ENCODE results near the gene SLC9A4. TPM values are rescaled to one million over a fixed set of nuclear protein-coding genes. Genes with fewer than 3 reads are reported as not detected.

SLC9A4 gene
- total and polyA plus RNA-seq, 2 donors (not counting 3 experiments of a cell fraction or from before 2014, with no cell fraction given) = not detected

- no TSS peak for BruUV-seq (replicated peaks)
- dilution Hi-C loops (cut with MboI; ENCODE audit: extremely low pct_ligation_motif_present, low sequenced_read_pairs) = no loop called here
- DNase-seq (ENCODE audit: low read depth, low spot score) = no peak
These were observed 49.1 kb downstream of the SLC9A4 start for GRCh38 chr2:102522162-102522561.

More at GRCh38 chr2:102522162-102522561, 49.1 kb downstream of the SLC9A4 start:
- Histone ChIP-seq H3K27me3 (ENCODE audit: control insufficient read depth in 2 of 2, insufficient read depth in 2 of 2, low read length in 2 of 2) (peaks cover 0 to 1% of the 10 kb centered on the region in 2 experiments), H3K9me1 (replicated peaks; ENCODE audit: control insufficient read depth, extremely low read depth, insufficient read depth, low read length) (no peaks in the 10 kb centered on the region), H2AFZ (ENCODE audit: low read depth, low read length) (no peak overlapping the region), H3K79me2 (ENCODE audit: control insufficient read depth, insufficient read depth, low read length) (no peaks in the 10 kb centered on the region), H3K4me2 (ENCODE audit: insufficient read depth, low read length) (no peak overlapping the region), H3K4me1 (ENCODE audit: control insufficient read depth, extremely low read depth, insufficient read depth, low read length) (no peaks in the 10 kb centered on the region), H3K4me3 (replicated peaks in 1 of 3; ENCODE audit: insufficient read depth in 1 of 3, low read depth in 1 of 3, low read length in 3 of 3) (no peak overlapping the region), H3K9me3 (replicated peaks; ENCODE audit: control insufficient read depth, insufficient read depth, low read length) (no peaks in the 10 kb centered on the region), H3K36me3 (ENCODE audit: control insufficient read depth in 2 of 2, extremely low read depth in 1 of 2, insufficient read depth in 2 of 2, low read length in 2 of 2) (no peaks in the 10 kb centered on the region), H4K20me1 (replicated peaks; ENCODE audit: control insufficient read depth, extremely low read depth, insufficient read depth, low read length) (no peaks in the 10 kb centered on the region), H3K27ac (ENCODE audit: insufficient read depth, low read depth, low read length) (no peak overlapping the region), H3K9ac (replicated peaks; ENCODE audit: extremely low read depth, insufficient read depth, low read length) (no peak overlapping the region)
- ChIA-PET POLR2A (no interaction called here), CTCF (interaction anchor here (1.0 to 1.6 kb wide), 3 partner anchors 10 to 73 kb away, joined by 3 read pairs; partner anchors contain the start of gene SLC9A4)
- no peak for TF ChIP-seq EZH2 (IDR thresholded peaks at IDR 0.05; ENCODE audit: borderline replicate concordance, low read depth, low read length, severe bottlenecking)
- no peak for TF ChIP-seq POLR2AphosphoS5 (IDR thresholded peaks at IDR 0.05; ENCODE audit: insufficient read depth, low read depth, low read length)
- no peak for TF ChIP-seq JUN (IDR thresholded peaks at IDR 0.05; ENCODE audit: borderline replicate concordance, insufficient read depth, insufficient read length, low read depth)
- no peak for TF ChIP-seq FOS (IDR thresholded peaks at IDR 0.05; ENCODE audit: borderline replicate concordance, insufficient read depth, low read length)
- TF ChIP-seq MYC (IDR thresholded peaks at IDR 0.05; ENCODE audit: low read depth, low read length) = no peak
- no peak for TF ChIP-seq POLR2A (IDR thresholded peaks at IDR 0.05; ENCODE audit: low read depth, low read length)
- TF ChIP-seq GATA2 (IDR thresholded peaks at IDR 0.05; ENCODE audit: insufficient read depth, insufficient read length, low read depth, low read length) = no peak
- no peak for TF ChIP-seq MAX (IDR thresholded peaks at IDR 0.05; ENCODE audit: insufficient read depth, insufficient read length)
- TF ChIP-seq CTCF (IDR thresholded peaks at IDR 0.05; ENCODE audit: extremely low read depth in 1 of 2, insufficient read depth in 1 of 2, low read depth in 1 of 2, low read length in 2 of 2) = no peak
- intact Hi-C loops (cut with micrococcal nuclease) = no loop called here
- no peak for FAIRE-seq

Measured in endothelial cell of umbilical vein (primary cell).